SK-N-SH treated with all-trans-retinoic acid at 6 μM for 48 hours (cell line): ENCODE measurements around the gene IMMP2L.

Experiments used
- BACH2 ChIP-seq: fragments of 250-450 bp; sonication (Bioruptor Pico); IDR thresholded peaks from 2 replicates; pipeline ENCODE4 v1.9.0; 2021; ENCODE audit warnings: mild to moderate bottlenecking, borderline replicate concordance
- CSDC2 ChIP-seq: fragments of 250-450 bp; sonication (Bioruptor Pico); IDR thresholded peaks from 2 replicates; pipeline ENCODE4 v1.5.0; 2020; ENCODE audit warnings: mild to moderate bottlenecking, moderate library complexity
- GLIS3 ChIP-seq: fragments of 250-450 bp; sonication (Bioruptor Pico); IDR thresholded peaks from 2 replicates; pipeline ENCODE4 v1.5.0; 2020; ENCODE audit warnings: mild to moderate bottlenecking, moderate library complexity
- OSR1 ChIP-seq: fragments of 250-450 bp; sonication (Bioruptor Pico); IDR thresholded peaks from 2 replicates; pipeline ENCODE4 v1.8.0; 2022; ENCODE audit warnings: moderate library complexity, mild to moderate bottlenecking, inconsistent platforms
- PATZ1 ChIP-seq: fragments of 250-450 bp; sonication (Bioruptor Pico); IDR thresholded peaks from 2 replicates; pipeline ENCODE4 v1.8.0; 2020; ENCODE audit warnings: mild to moderate bottlenecking, moderate library complexity, borderline replicate concordance
- SNAI2 ChIP-seq: fragments of 250-450 bp; sonication (Bioruptor Pico); IDR thresholded peaks from 2 replicates; pipeline ENCODE4 v1.5.0; 2020; ENCODE audit warnings: mild to moderate bottlenecking, moderate library complexity
- ZFP3 ChIP-seq: fragments of 250-450 bp; sonication (Bioruptor Pico); IDR thresholded peaks from 2 replicates; pipeline ENCODE4 v1.5.0; 2020; ENCODE audit warnings: mild to moderate bottlenecking, moderate library complexity
- ZNF565 ChIP-seq: fragments of 450-650 bp; formaldehyde crosslinking; conservative IDR thresholded peaks from 2 replicates; pipeline ENCODE4 v1.5.0; 2020; ENCODE audit warnings: low read depth, mild to moderate bottlenecking, moderate library complexity
- ZNF8 ChIP-seq: fragments of 450-650 bp; formaldehyde crosslinking; IDR thresholded peaks from 2 replicates; pipeline ENCODE4 v1.5.0; 2020; ENCODE audit warnings: mild to moderate bottlenecking, moderate library complexity

- no peak for TF ChIP-seq BACH2 (CRISPR knock-in tag)
- TF ChIP-seq SNAI2 (CRISPR knock-in tag), result no peak
- no peak for TF ChIP-seq ZFP3 (CRISPR knock-in tag)
- no peak for TF ChIP-seq ZNF8
- TF ChIP-seq OSR1 (CRISPR knock-in tag), result no peak
- no peak for TF ChIP-seq ZNF565 (CRISPR knock-in tag)
- no peak for TF ChIP-seq CSDC2
- no peak for TF ChIP-seq GLIS3
- TF ChIP-seq PATZ1 (CRISPR knock-in tag), result no peak
Observed at GRCh38 chr7:111173990-111174389, 388.3 kb downstream of the IMMP2L start.
